Calu3 (cell line): Measurements from ENCODE around the gene ZNF184. TPM values are rescaled to one million over a fixed set of nuclear protein-coding genes. Genes with fewer than 3 reads are reported as not detected.

Source experiments
- BruUV-seq: library from RNA; stranded (reverse); fragments of 400-500 nt; replicated peaks from 2 replicates; lab custom pipeline; 2021; lab: Mats Ljungman, UMichigan
- CTCF ChIA-PET: fragments of 300-600 bp; sonication (Branson Sonifier 250); formaldehyde crosslinking; loops from one replicate; lab custom pipeline; 2022; ENCODE audit warnings: antibody characterized with exemption; lab: Charles Lee
- DNase-seq: peaks from one replicate; pipeline ENCODE4 v3.0.0; 2022
- H3K27ac Mint-ChIP-seq: one replicate; pipeline ENCODE4 v1.8.0; 2022; ENCODE audit warnings: mixed read lengths; ENCODE audit not compliant: unreplicated experiment
- H3K27me3 Mint-ChIP-seq: one replicate; pipeline ENCODE4 v1.8.0; 2022; ENCODE audit warnings: mixed read lengths; ENCODE audit not compliant: unreplicated experiment
- H3K36me3 Mint-ChIP-seq: one replicate; pipeline ENCODE4 v1.8.0; 2022; ENCODE audit warnings: mild to moderate bottlenecking, moderate library complexity, mixed read lengths; ENCODE audit not compliant: insufficient read depth, unreplicated experiment
- H3K4me1 Mint-ChIP-seq: one replicate; pipeline ENCODE4 v1.8.0; 2022; ENCODE audit warnings: mild to moderate bottlenecking, low read depth, mixed read lengths; ENCODE audit not compliant: unreplicated experiment
- H3K4me3 Mint-ChIP-seq: one replicate; pipeline ENCODE4 v1.8.0; 2022; ENCODE audit warnings: mild to moderate bottlenecking, low read depth, moderate library complexity, mixed read lengths; ENCODE audit not compliant: unreplicated experiment
- H3K9me3 Mint-ChIP-seq: one replicate; pipeline ENCODE4 v1.8.0; 2022; ENCODE audit warnings: low read depth, mixed read lengths; ENCODE audit not compliant: unreplicated experiment
- intact Hi-C: fragments of 100-400 bp; cut with micrococcal nuclease; formaldehyde crosslinking; loops from one replicate; pipeline ENCODE4 v1.10.0; 2022; ENCODE audit not compliant: unreplicated experiment
- total RNA-seq: library from RNA; stranded (reverse); gene quantifications from 2 replicates; pipeline ENCODE4 v1.2.3, GENCODE V29; 2022
- TF ChIP-seq, protein P1 (sequence below): fragments of 200-600 bp; IDR thresholded peaks from one replicate; pipeline ENCODE4 v1.8.0; 2022; ENCODE audit warnings: antibody characterized with exemption; ENCODE audit not compliant: unreplicated experiment

ZNF184 gene
- total RNA-seq, 1 experiment from 2014 or later = 11.6 TPM

DNA sequence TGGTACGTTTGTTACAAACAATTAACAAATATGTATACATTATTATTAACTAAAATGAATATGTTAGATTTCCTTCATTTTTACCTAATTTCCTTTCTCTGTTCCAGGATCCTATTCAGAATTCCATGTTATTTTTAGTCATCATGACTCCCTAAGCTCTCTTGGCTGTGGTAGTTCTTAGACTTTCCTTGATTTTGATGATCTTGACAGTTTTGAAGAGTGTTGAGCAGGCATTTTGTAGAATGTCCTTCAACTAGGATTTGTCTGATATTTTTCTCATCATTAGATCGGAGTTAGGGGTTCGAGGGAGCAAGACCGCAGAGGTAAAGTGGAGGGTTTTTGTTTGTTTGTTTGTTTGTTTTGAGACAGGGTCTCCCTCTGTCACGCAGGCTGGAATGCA is 44.3 kb upstream of the ZNF184 start:
- Mint-ChIP-seq H3K27ac (no peak overlapping the region), H3K36me3 (peaks cover 19% of the 10 kb centered on the region), H3K4me3 (no peak overlapping the region), H3K4me1 (peaks cover 9% of the 10 kb centered on the region), H3K9me3 (no peaks in the 10 kb centered on the region), H3K27me3 (peaks cover 16% of the 10 kb centered on the region)
- BruUV-seq = no TSS peak
- TF ChIP-seq, protein P1, sequence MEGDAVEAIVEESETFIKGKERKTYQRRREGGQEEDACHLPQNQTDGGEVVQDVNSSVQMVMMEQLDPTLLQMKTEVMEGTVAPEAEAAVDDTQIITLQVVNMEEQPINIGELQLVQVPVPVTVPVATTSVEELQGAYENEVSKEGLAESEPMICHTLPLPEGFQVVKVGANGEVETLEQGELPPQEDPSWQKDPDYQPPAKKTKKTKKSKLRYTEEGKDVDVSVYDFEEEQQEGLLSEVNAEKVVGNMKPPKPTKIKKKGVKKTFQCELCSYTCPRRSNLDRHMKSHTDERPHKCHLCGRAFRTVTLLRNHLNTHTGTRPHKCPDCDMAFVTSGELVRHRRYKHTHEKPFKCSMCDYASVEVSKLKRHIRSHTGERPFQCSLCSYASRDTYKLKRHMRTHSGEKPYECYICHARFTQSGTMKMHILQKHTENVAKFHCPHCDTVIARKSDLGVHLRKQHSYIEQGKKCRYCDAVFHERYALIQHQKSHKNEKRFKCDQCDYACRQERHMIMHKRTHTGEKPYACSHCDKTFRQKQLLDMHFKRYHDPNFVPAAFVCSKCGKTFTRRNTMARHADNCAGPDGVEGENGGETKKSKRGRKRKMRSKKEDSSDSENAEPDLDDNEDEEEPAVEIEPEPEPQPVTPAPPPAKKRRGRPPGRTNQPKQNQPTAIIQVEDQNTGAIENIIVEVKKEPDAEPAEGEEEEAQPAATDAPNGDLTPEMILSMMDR = no peak
- intact Hi-C loops = loop anchor here (5.0 to 10.0 kb wide), 2 partner anchors 170 to 378 kb away; a partner anchor contains a TSS
- CTCF ChIA-PET = no interaction called here
- no peak for DNase-seq

DNA sequence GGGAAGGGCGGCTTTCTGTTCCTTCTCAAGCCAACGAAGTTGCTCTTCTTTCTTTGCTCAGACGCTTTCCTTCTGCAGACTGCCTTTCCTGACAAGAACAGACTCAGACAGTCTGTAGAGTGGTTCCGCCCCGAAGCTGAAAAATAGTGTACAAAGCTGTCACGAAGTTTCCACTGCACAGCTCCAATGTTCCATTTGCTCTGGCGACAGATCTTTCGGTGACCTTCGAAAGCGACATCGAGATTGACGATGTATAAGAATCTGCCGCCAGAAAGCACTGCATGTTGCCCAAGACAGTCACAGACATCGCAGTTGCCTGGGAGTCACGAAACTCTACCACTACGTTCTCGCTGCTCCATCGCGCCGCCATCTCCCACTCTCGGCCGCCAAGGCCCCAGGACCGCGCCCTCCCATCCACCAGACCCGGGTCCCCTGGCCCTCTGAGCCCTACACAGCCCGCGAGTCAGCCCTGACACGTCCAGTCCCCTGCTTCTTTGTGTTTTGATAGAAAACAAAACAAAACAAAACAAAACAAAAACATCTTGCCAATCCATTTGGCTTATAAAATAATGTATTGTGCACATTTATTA is 42.1 kb upstream of the ZNF184 start:
- BruUV-seq = no TSS peak
- peaks cover 19% of the 10 kb centered on the region for H3K36me3 Mint-ChIP-seq
- peaks cover 24% of the 10 kb centered on the region for H3K27me3 Mint-ChIP-seq
- TF ChIP-seq, protein P1 = no peak
- no peaks in the 10 kb centered on the region for H3K9me3 Mint-ChIP-seq
- no peak overlapping the region for H3K27ac Mint-ChIP-seq
- no peak for DNase-seq
- no peak overlapping the region for H3K4me3 Mint-ChIP-seq
- peaks cover 9% of the 10 kb centered on the region for H3K4me1 Mint-ChIP-seq
- CTCF ChIA-PET = interaction anchor here (0.6 kb wide), 1 partner anchor 368 kb away, joined by 8 read pairs; a partner anchor contains a TSS
- intact Hi-C loops = loop anchor here (5.0 to 10.0 kb wide), 2 partner anchors 172 to 380 kb away; a partner anchor contains a TSS

DNA sequence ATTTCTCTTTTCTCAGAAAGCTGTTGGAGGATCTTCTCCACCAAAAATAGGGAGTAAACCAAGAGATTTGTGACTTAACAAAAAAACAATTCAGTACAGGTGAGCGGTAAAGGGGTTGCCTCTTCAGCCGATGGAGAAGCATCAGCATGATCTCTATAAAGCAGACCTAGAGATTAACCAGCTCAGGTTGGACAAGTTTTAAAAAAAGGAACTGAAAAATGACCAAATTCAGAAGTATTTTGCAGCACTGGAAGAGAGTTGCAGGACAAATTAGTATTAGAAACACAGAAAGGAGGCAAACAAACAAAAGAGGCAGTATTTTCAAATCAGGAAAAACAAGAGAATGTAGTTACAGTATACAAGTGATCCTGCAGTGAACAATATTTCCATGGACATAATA is 39.6 kb upstream of the ZNF184 start:
- H3K4me1 Mint-ChIP-seq = no peaks in the 10 kb centered on the region
- H3K9me3 Mint-ChIP-seq = no peaks in the 10 kb centered on the region
- intact Hi-C loops = loop anchor here (10.0 kb wide), 1 partner anchor 382 kb away; a partner anchor contains a TSS
- CTCF ChIA-PET = no interaction called here
- peaks cover 24% of the 10 kb centered on the region for H3K27me3 Mint-ChIP-seq
- no peaks in the 10 kb centered on the region for H3K36me3 Mint-ChIP-seq
- H3K4me3 Mint-ChIP-seq = no peak overlapping the region
- no peak for DNase-seq
- TF ChIP-seq, protein P1 = no peak
- BruUV-seq = no TSS peak
- no peak overlapping the region for H3K27ac Mint-ChIP-seq

- Mint-ChIP-seq H3K36me3 (peaks cover 26% of the 10 kb centered on the region), H3K9me3 (no peaks in the 10 kb centered on the region), H3K4me1 (peaks cover 31% of the 10 kb centered on the region), H3K27ac (no peak overlapping the region), H3K27me3 (peaks cover 8% of the 10 kb centered on the region), H3K4me3 (no peak overlapping the region)
- DNase-seq = no peak
- intact Hi-C loops = no loop called here
- CTCF ChIA-PET = interaction anchor here (2.6 kb wide), 1 partner anchor 245 kb away, joined by 8 read pairs; no protein-coding TSS in a partner anchor
- TF ChIP-seq, protein P1 = no peak
- BruUV-seq = no TSS peak
These were observed 34.4 kb upstream of the ZNF184 start for GRCh38 chr6:27507041-27507956.
